Brain microvascular endothelial cell (primary cell): ENCODE measurements around the gene TCFL5.
"Not testable (repeated sequence)": the region's sequence is repeated elsewhere in the genome, so short reads cannot be mapped to it uniquely, and the experiment has no call there.

Source experiments
- DNase-seq: peaks from one replicate; pipeline ENCODE4 v3.0.0-alpha.2; 2020
- H3K27ac ChIP-seq: fragments of 250-450 bp; sonication (Bioruptor Pico); 2 replicates; pipeline ENCODE4 v1.5.1; 2020; ENCODE audit warnings: mild to moderate bottlenecking, moderate library complexity
- H3K27me3 ChIP-seq: fragments of 250-450 bp; sonication (Bioruptor Pico); replicated peaks from 2 replicates; pipeline ENCODE4 v1.5.1; 2020; ENCODE audit warnings: mild to moderate bottlenecking
- H3K36me3 ChIP-seq: fragments of 250-450 bp; sonication (Bioruptor Pico); replicated peaks from 2 replicates; pipeline ENCODE4 v1.5.1; 2020; ENCODE audit warnings: mild to moderate bottlenecking
- H3K4me3 ChIP-seq: 2 replicates; pipeline ENCODE4 v1.5.1; 2011; ENCODE audit warnings: low read depth, mild to moderate bottlenecking, control low read depth, low read length, moderate library complexity
- in situ Hi-C: cut with HindIII; loops from 2 replicates; pipeline ENCODE4 v1.10.0; 2017; ENCODE audit warnings: low sequenced_read_pairs, low pct_ligation_motif_present
- TF ChIP-seq, protein P1 (sequence below): IDR thresholded peaks from 2 replicates; pipeline ENCODE4 v1.5.1; 2011; ENCODE audit warnings: low read depth, mild to moderate bottlenecking, moderate library complexity, low read length, control low read depth, inconsistent platforms; ENCODE audit errors: missing control alignments

TCFL5 gene

GRCh38 chr20:62876902-62877816 is 15.5 kb upstream of the TCFL5 start:
- peak; percentile 45 for DNase-seq
- no peak overlapping the region for H3K4me3 ChIP-seq
- TF ChIP-seq, protein P1, sequence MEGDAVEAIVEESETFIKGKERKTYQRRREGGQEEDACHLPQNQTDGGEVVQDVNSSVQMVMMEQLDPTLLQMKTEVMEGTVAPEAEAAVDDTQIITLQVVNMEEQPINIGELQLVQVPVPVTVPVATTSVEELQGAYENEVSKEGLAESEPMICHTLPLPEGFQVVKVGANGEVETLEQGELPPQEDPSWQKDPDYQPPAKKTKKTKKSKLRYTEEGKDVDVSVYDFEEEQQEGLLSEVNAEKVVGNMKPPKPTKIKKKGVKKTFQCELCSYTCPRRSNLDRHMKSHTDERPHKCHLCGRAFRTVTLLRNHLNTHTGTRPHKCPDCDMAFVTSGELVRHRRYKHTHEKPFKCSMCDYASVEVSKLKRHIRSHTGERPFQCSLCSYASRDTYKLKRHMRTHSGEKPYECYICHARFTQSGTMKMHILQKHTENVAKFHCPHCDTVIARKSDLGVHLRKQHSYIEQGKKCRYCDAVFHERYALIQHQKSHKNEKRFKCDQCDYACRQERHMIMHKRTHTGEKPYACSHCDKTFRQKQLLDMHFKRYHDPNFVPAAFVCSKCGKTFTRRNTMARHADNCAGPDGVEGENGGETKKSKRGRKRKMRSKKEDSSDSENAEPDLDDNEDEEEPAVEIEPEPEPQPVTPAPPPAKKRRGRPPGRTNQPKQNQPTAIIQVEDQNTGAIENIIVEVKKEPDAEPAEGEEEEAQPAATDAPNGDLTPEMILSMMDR = no peak
- H3K27ac ChIP-seq = no peak overlapping the region
- in situ Hi-C loops = no loop called here
- H3K36me3 ChIP-seq = peaks cover 7% of the 10 kb centered on the region
- no peaks in the 10 kb centered on the region for H3K27me3 ChIP-seq

GRCh38 chr20:62876501-62876901 is 14.9 kb upstream of the TCFL5 start:
- DNase-seq = no peak

DNA sequence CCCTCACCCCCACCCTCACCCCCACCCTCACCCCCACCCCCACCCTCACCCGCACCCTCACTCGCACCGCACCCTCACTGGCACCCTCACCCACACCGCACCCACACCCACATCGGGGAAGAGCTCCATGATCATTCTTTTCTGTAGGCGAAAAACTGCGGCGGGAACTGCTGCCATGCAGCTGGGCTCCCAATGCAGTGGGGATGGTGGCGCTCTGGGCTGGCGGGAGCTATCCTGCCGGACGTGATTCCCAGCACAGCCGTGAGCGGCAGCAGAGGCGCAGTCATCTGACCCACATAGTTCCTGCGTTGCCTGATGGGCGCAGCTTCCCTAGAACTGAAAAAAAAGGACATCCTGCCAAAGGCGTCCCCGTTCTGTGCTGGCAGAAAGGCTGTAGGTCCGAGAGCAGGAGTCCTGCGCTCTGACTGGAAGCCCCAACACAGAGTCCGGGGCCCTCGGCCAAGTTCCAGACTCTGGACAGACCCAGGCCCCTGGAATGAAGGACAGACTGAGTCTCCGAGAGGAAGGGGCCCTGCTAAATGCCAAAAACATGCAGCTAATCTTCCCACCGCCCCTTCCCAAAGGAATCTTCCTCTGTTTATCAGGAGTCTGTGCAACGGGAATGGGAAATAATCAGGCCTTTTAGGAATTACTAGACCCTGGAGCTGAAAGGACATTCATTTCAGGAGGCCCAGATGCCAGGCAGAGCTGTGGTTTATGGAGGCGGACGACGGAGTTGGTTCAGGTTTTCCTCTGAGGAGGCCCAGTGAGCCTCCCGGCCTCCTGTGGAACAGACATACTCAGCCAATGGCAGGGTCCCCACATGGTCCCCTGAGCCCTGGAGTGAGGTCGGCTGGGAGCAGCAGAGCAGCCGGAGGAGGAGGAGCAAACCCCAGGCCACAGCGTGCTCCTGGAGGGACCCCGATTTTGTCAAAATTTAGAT is 14.1 kb upstream of the TCFL5 start:
- DNase-seq = peak; percentile 81
- H3K4me3 ChIP-seq = no peak overlapping the region
- H3K27ac ChIP-seq = no peak overlapping the region

More at GRCh38 chr20:62876501-62876901, 14.9 kb upstream of the TCFL5 start:
- H3K27ac ChIP-seq = no peak overlapping the region
- peaks cover 2% of the 10 kb centered on the region for H3K36me3 ChIP-seq
- TF ChIP-seq, protein P1 = no peak
- in situ Hi-C loops = no loop called here
- no peak overlapping the region for H3K4me3 ChIP-seq
- no peaks in the 10 kb centered on the region for H3K27me3 ChIP-seq

DNA sequence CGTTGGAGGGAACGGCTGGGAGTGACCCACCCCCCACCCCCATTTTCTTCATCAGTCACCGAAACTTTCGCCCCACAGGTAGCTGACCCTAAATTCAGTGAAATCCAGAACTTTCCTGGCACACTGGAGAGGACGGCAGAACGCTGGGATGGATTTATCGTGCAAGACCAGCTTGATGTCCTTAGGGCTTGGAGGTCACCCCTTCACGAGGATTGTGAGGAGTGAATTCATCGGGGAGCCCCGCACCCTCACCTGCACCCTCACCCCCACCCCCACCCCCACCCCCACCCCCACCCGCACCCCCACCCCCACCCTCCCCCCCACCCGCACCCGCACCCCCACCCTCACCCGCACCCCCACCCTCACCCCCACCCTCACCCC is 13.3 kb upstream of the TCFL5 start:
- in situ Hi-C loops = no loop called here
- H3K27me3 ChIP-seq = no peaks in the 10 kb centered on the region
- TF ChIP-seq, protein P1 = no peak
- H3K27ac ChIP-seq = no peak overlapping the region
- no peak for DNase-seq
- no peaks in the 10 kb centered on the region for H3K36me3 ChIP-seq
- H3K4me3 ChIP-seq = no peak overlapping the region

More for the DNA sequence above, 14.1 kb upstream of the TCFL5 start:
- in situ Hi-C loops = no loop called here
- Histone ChIP-seq H3K27me3 (no peaks in the 10 kb centered on the region), H3K36me3 (no peaks in the 10 kb centered on the region)
- TF ChIP-seq, protein P1 = peak; percentile 65

- H3K4me3 ChIP-seq, in situ Hi-C loops, H3K27ac ChIP-seq, H3K36me3 ChIP-seq, H3K27me3 ChIP-seq: not testable (repeated sequence)
- TF ChIP-seq, protein P1 = peak; percentile 65
- DNase-seq = peak; percentile 66
Measured at GRCh38 chr20:62873681-62874031, 12.0 kb upstream of the TCFL5 start.
